ENCODE measurements around the gene DDX49. TPM values are rescaled to one million over a fixed set of nuclear protein-coding genes. Genes with fewer than 3 reads are reported as not detected.
A peak's percentile ranks its signal among the peaks of the same experiment; 100 is the strongest.

Gene DDX49
- total RNA-seq, 1 donor from 2014 or later, result 48.6 TPM

DNA sequence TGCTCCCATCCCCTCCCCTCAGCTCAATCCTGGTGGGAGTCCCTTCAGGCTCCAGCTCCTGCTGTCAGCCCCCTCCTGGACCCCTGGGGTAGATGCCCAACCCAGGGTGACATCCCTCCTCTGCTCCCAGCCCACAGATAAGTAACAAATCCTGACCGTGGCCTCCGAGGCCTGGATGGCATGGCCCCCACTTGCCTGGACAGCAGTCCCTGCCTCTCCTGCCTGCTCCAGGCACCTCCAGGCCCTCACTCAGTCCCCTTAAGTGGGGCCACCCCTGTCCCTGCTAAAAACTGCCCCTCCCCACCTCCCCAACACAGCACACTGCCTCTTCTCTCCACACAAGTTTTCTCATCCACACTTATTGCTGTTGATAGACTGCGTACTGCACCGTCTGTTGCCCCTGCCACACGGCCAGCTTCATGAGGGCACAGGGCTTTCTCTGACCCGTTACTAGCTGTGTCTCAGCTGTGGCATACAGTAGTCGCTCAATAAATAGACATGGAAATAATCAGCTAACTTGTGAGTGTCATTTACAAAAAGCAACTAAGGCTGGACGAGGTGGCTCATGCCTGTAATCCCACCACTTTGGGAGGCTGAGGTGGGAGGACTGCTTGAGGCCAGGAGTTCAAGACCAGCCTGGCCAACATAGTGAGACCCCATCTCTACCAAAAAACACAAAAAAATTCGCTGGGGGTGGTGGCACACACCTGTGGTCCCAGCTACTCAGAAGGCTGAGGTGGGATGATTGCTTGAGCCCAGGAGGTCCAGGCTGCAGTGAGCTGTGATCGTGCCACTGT is 29.4 kb upstream of the DDX49 start:
- TF ChIP-seq, protein P1, sequence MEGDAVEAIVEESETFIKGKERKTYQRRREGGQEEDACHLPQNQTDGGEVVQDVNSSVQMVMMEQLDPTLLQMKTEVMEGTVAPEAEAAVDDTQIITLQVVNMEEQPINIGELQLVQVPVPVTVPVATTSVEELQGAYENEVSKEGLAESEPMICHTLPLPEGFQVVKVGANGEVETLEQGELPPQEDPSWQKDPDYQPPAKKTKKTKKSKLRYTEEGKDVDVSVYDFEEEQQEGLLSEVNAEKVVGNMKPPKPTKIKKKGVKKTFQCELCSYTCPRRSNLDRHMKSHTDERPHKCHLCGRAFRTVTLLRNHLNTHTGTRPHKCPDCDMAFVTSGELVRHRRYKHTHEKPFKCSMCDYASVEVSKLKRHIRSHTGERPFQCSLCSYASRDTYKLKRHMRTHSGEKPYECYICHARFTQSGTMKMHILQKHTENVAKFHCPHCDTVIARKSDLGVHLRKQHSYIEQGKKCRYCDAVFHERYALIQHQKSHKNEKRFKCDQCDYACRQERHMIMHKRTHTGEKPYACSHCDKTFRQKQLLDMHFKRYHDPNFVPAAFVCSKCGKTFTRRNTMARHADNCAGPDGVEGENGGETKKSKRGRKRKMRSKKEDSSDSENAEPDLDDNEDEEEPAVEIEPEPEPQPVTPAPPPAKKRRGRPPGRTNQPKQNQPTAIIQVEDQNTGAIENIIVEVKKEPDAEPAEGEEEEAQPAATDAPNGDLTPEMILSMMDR (conservative IDR thresholded peaks at IDR 0.05; ENCODE audit: low read depth, low read length), result no peak
- no peak for DNase-seq (ENCODE audit: low read depth)
- H3K4me3 ChIP-seq (ENCODE audit: low read depth, low read length), result no peak overlapping the region

DNA sequence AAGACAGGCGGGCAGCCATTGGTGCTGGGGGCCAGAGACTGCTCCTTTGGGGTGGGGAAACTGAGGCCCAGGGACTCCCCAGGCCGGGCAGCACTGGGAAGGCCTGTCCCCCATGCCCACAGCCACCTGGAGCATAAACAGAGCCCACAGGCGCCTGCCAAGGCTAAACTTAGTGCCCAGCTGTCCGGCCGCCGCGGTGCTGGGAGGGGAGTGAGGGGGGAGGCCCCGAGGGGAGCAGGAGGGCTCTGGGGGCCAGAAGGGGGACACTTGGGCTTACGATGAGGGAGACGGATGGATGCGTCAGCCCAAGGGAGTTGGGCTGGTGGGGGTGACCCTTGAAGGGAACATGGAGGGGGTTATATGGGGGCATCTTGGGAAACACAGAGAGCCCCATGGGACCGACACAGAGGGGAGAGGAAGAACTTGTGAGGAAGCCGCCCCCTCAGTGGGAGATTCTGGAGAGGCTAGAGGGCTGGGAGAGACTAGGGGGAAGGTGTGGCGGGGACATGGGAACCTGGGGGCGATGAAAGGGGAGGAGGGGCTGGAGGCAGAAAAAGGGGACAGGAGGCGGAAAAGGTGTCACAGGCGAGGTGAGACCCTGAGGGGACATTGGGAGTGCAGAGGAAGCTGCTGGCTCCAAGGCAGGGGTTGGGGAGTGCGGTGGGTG is 25.8 kb upstream of the DDX49 start:
- no peak for DNase-seq (ENCODE audit: low read depth)
- TF ChIP-seq, protein P1 (conservative IDR thresholded peaks at IDR 0.05; ENCODE audit: low read depth, low read length), result no peak
- H3K4me3 ChIP-seq (ENCODE audit: low read depth, low read length), result no peak overlapping the region

DNA sequence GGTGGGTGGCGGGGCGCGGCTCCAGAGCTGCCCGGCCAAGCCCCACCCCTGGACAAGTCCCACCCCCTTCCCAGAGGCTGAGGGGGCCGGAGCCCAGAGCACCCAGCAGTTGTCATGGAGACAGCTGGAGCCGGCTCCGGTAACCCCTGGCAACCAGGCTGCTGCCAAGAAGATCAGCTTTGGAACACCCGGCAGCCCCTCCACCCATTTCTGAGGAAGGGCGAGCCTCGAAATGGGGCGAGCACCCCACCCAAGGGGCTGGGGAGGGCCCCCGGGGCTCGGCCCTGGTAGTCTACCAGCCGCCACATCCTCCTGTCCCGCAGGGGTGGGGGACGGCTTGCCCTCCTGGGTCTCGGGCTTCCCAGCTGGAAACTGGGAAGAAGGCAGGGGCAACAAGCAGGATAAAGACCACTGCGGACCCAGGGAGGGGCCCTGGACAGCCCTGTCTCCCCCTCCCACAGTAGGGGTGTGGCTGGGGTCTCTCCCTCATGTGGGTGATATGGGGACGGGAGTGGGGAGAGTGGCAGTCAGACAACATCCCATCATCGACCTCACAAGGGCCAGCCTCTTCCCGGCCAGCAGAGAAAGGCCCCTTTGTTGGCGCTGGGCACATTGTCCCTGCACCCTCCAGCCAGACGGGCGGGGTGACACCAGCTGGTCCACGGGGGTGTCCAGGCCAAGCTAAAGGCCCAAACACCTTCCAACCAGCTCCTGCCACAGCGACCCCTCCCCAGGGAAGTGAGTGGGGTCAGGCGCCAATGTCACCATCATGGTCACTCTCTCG is 25.1 kb upstream of the DDX49 start:
- no peak overlapping the region for H3K4me3 ChIP-seq (ENCODE audit: low read depth, low read length)
- TF ChIP-seq, protein P1 (conservative IDR thresholded peaks at IDR 0.05; ENCODE audit: low read depth, low read length), result no peak
- DNase-seq (ENCODE audit: low read depth), result no peak

DNA sequence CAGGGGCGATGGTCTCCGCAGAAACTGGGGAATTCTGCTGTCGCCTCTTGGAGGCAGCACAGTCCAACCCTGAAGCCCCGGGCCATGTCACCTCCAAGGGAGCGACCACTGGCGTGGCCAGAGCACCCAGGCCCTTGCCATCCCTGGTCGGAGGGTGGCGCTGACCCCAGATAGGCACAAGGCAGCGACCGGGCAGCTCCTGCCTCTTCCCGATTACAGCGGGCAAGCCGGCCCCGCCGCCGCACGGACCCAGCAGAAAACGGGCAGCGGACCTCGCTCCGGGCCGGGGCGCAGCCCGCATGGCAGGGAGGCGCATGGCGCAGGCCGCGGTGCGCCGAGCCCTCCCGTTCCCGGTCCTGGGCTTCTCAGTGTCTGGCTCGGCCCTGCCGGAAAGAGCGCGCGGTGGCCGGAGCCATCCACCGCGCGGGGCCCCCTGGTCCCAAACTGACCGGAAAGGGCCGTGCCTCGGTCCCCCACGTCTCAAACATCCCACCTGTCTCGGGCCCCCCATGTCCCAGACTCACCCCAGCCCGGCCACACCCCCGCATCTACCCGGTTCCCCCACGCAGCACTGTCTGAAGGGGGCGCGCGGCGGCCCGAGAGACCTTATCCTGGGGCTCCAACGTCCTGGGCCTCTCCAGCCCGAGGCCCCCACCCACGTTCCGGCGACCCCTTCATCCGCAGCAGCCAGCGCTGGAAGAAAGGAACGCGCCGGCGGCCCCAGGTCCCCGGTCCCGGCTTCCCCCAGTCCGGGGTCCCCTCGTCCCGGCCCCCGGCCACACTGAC is 24.3 kb upstream of the DDX49 start:
- DNase-seq (ENCODE audit: low read depth), result no peak
- H3K4me3 ChIP-seq (ENCODE audit: low read depth, low read length), result peak overlapping the region; percentile 43
- TF ChIP-seq, protein P1 (conservative IDR thresholded peaks at IDR 0.05; ENCODE audit: low read depth, low read length), result peak; percentile 37

DNA sequence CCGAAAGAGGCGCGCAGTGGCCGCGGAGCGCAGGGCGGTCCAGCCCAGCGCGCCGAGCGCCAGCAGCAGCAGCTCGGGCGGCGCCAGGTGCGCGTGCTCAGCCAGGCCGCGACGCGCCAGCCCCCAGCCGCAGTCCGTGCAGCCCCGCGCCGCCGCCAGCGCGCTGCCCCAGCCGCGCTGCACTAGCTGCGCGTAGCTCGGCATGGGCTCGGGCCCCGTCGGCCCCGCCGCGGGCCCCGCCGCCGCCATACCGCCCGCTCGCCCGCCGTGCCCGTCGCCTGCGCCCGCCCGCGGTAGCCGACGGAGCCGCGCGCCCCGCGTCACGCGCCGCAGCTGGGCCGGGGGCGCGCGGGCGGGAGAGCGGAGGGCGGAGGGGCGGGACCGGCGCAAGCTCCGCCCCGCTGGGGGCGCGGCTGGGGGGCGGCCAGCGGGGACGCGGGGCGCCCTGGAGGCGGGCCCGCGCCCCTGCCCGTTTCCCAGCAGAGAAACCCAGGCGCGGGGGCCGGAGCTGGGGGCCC is 23.6 kb upstream of the DDX49 start, which contains the start of gene CERS1:
Gene CERS1, minus strand, starts transcription at position 335 of the 518 bp plus-strand sequence. Its CDS starts 86 bp downstream, at position 249.
- H3K4me3 ChIP-seq (ENCODE audit: low read depth, low read length), result peak within 1 kb of the TSS; percentile 43
- DNase-seq (ENCODE audit: low read depth), result no peak
- TF ChIP-seq, protein P1 (conservative IDR thresholded peaks at IDR 0.05; ENCODE audit: low read depth, low read length), result no peak

DNA sequence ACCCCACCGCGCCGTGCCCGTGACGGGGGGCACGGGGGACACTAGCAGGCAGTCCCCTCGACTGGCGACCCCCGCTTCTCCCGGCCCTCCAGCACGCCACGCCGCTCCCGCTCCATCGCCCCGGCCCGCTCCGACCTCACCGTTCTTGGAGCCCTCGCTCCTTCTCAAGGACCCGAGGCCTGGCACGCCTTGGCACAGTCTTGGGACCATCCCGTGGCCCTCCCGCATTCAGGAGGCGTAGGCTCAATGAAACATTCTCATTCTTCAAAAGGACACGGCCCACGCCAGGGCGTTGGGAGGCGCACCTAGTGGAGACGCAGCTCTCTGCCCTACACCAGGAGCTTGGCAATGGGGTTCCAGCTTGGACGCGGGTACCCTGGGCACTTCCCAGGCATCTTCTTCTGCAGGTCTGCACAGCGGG is 23.1 kb upstream of the DDX49 start:
- DNase-seq (ENCODE audit: low read depth), result no peak
- TF ChIP-seq, protein P1 (conservative IDR thresholded peaks at IDR 0.05; ENCODE audit: low read depth, low read length), result no peak
- no peak overlapping the region for H3K4me3 ChIP-seq (ENCODE audit: low read depth, low read length)

Measured in epithelial cell of proximal tubule (primary cell).